KMS-11 (cell line): Measurements from ENCODE around the gene BBX.

Experiments used
- H2AFZ ChIP-seq: fragments of 200-600 bp; sonication (generic); 2 replicates; pipeline ENCODE4 v1.6.1; 2016; ENCODE audit warnings: antibody characterized with exemption, mixed run types, low read depth
- H3K27ac ChIP-seq: fragments of 200-600 bp; sonication (generic); 2 replicates; pipeline ENCODE4 v1.6.1; 2016; ENCODE audit warnings: mild to moderate bottlenecking, mixed run types
- H3K27me3 ChIP-seq: fragments of 200-600 bp; sonication (generic); 2 replicates; pipeline ENCODE4 v1.6.1; 2017; ENCODE audit warnings: mild to moderate bottlenecking, low read depth, mixed run types, moderate library complexity; ENCODE audit not compliant: insufficient read depth
- H3K36me3 ChIP-seq: fragments of 200-600 bp; sonication (generic); 2 replicates; pipeline ENCODE4 v1.6.1; 2017; ENCODE audit warnings: mild to moderate bottlenecking, mixed run types; ENCODE audit not compliant: insufficient read depth
- H3K4me1 ChIP-seq: fragments of 200-600 bp; sonication (generic); 2 replicates; pipeline ENCODE4 v1.6.1; 2016; ENCODE audit warnings: mild to moderate bottlenecking, low read depth, mixed run types; ENCODE audit not compliant: poor library complexity, severe bottlenecking
- H3K4me2 ChIP-seq: fragments of 200-600 bp; sonication (generic); 2 replicates; pipeline ENCODE4 v1.7.0; 2016; ENCODE audit warnings: mild to moderate bottlenecking, mixed run types
- H3K4me3 ChIP-seq: fragments of 200-600 bp; sonication (generic); IDR thresholded peaks from 2 replicates; pipeline ENCODE4 v1.6.1; 2017; ENCODE audit warnings: low read depth, low read length, mixed read lengths; ENCODE audit not compliant: insufficient read depth
- H3K79me2 ChIP-seq: fragments of 200-600 bp; sonication (generic); 2 replicates; pipeline ENCODE4 v1.6.1; 2016; ENCODE audit warnings: low read depth, mixed run types; ENCODE audit not compliant: insufficient read depth
- H3K9ac ChIP-seq: fragments of 200-600 bp; sonication (generic); 2 replicates; pipeline ENCODE4 v1.6.1; 2016; ENCODE audit warnings: mild to moderate bottlenecking, mixed run types
- H4K20me1 ChIP-seq: fragments of 200-600 bp; sonication (generic); 2 replicates; pipeline ENCODE4 v1.6.1; 2016; ENCODE audit warnings: mild to moderate bottlenecking, mixed run types; ENCODE audit not compliant: insufficient read depth
- CTCF ChIP-seq: fragments of 200-600 bp; sonication (generic); conservative IDR thresholded peaks from 2 replicates; pipeline ENCODE4 v1.6.1; 2017; ENCODE audit warnings: low read depth, mild to moderate bottlenecking, antibody characterized with exemption, low read length, moderate library complexity, mixed read lengths

BBX gene

GRCh38 chr3:107756649-107757048 lies 233.9 kb downstream of the BBX start:
- Histone ChIP-seq H3K36me3 (no peaks in the 10 kb centered on the region), H3K4me3 (no peak overlapping the region), H4K20me1 (no peaks in the 10 kb centered on the region), H3K4me1 (no peaks in the 10 kb centered on the region), H3K27ac (no peak overlapping the region), H3K9ac (no peak overlapping the region), H3K27me3 (no peaks in the 10 kb centered on the region), H3K4me2 (no peak overlapping the region), H2AFZ (no peak overlapping the region), H3K79me2 (no peaks in the 10 kb centered on the region)
- no peak for TF ChIP-seq CTCF

GRCh38 chr3:107757140-107757539 lies 234.4 kb downstream of the BBX start:
- H3K27ac ChIP-seq = no peak overlapping the region
- no peaks in the 10 kb centered on the region for H3K36me3 ChIP-seq

GRCh38 chr3:107760144-107760543 lies 237.4 kb downstream of the BBX start:
- Histone ChIP-seq H3K27me3 (no peaks in the 10 kb centered on the region), H3K4me1 (no peaks in the 10 kb centered on the region), H2AFZ (no peak overlapping the region), H3K4me3 (no peak overlapping the region), H3K4me2 (no peak overlapping the region), H3K9ac (no peak overlapping the region), H4K20me1 (no peaks in the 10 kb centered on the region), H3K79me2 (no peaks in the 10 kb centered on the region), H3K36me3 (no peaks in the 10 kb centered on the region), H3K27ac (no peak overlapping the region)
- TF ChIP-seq CTCF = no peak

More at GRCh38 chr3:107757140-107757539, 234.4 kb downstream of the BBX start:
- H3K4me2 ChIP-seq = no peak overlapping the region
- no peak overlapping the region for H3K9ac ChIP-seq
- no peaks in the 10 kb centered on the region for H3K79me2 ChIP-seq
- no peaks in the 10 kb centered on the region for H4K20me1 ChIP-seq
- H2AFZ ChIP-seq = no peak overlapping the region
- H3K4me3 ChIP-seq = no peak overlapping the region
- H3K4me1 ChIP-seq = no peaks in the 10 kb centered on the region
- TF ChIP-seq CTCF = no peak
- H3K27me3 ChIP-seq = no peaks in the 10 kb centered on the region

- H4K20me1 ChIP-seq = no peaks in the 10 kb centered on the region
- no peaks in the 10 kb centered on the region for H3K36me3 ChIP-seq
- H3K79me2 ChIP-seq = no peaks in the 10 kb centered on the region
- no peak for TF ChIP-seq CTCF
- no peak overlapping the region for H3K4me3 ChIP-seq
- H3K27me3 ChIP-seq = no peaks in the 10 kb centered on the region
- no peak overlapping the region for H2AFZ ChIP-seq
- no peak overlapping the region for H3K4me2 ChIP-seq
- H3K4me1 ChIP-seq = no peaks in the 10 kb centered on the region
- no peak overlapping the region for H3K27ac ChIP-seq
- H3K9ac ChIP-seq = no peak overlapping the region
Measured at GRCh38 chr3:107761391-107761790, 238.6 kb downstream of the BBX start.
